Stimulated activated CD8-positive, alpha-beta memory T cell treated with anti-CD3 and anti-CD28 coated beads, Interleukin-12 subunit alpha, Interleukin-12 subunit beta, amount 100 ng/mL, for 24 hours (primary cell): Measurements from ENCODE around the gene PLD4.

Experiments
- DNase-seq: peaks from one replicate; pipeline ENCODE4 v3.0.0-alpha.2; 2020; ENCODE audit errors: extremely low read depth

The PLD4 gene

GRCh38 chr14:104928391-104929133, 3.9 kb downstream of the PLD4 start:
- DNase-seq = no peak

- DNase-seq = no peak
Observed at GRCh38 chr14:104929268-104930230, 4.9 kb downstream of the PLD4 start.

- no peak for DNase-seq
Observed at GRCh38 chr14:104930526-104931303, 6.0 kb downstream of the PLD4 start.

GRCh38 chr14:104931304-104931770, 6.7 kb downstream of the PLD4 start:
- DNase-seq = no peak

- DNase-seq = no peak
Observed at GRCh38 chr14:104931771-104932675, 7.3 kb downstream of the PLD4 start.

- peak; percentile 72 for DNase-seq
Observed at GRCh38 chr14:104932676-104933631, 8.3 kb downstream of the PLD4 start.

GRCh38 chr14:104933746-104934733, 9.4 kb downstream of the PLD4 start:
- no peak for DNase-seq

GRCh38 chr14:104935026-104935650, 10.5 kb downstream of the PLD4 start:
- no peak for DNase-seq

- no peak for DNase-seq
Observed at GRCh38 chr14:104935955-104936354, 11.3 kb downstream of the PLD4 start.

GRCh38 chr14:104936361-104937155, 11.9 kb downstream of the PLD4 start:
- no peak for DNase-seq

- no peak for DNase-seq
Observed at GRCh38 chr14:104937161-104937560, 12.5 kb downstream of the PLD4 start.

GRCh38 chr14:104937694-104938365, 13.2 kb downstream of the PLD4 start:
- no peak for DNase-seq

GRCh38 chr14:104938436-104938835, 13.8 kb downstream of the PLD4 start:
- DNase-seq = no peak

GRCh38 chr14:104938960-104939359, 14.3 kb downstream of the PLD4 start:
- DNase-seq = no peak

- no peak for DNase-seq
Observed at GRCh38 chr14:104939666-104940410, 15.2 kb downstream of the PLD4 start.
